Left kidney (tissue), 2 donors: ENCODE data around the gene GPR21. TPM values are rescaled to one million over a fixed set of nuclear protein-coding genes. Genes with fewer than 3 reads are reported as not detected.

ENCODE experiments used
- DNase-seq: peaks from one replicate; pipeline ENCODE4 v3.0.0-alpha.2; 2013
- polyA plus RNA-seq: library from polyadenylated mRNA; unstranded; fragments of 120-200 nt; gene quantifications from one replicate; pipeline ENCODE4 v1.2.1, GENCODE V29; 2013; ENCODE audit not compliant: insufficient read length

Gene GPR21
- polyA plus RNA-seq, 1 donor = 0.62 TPM

DNA sequence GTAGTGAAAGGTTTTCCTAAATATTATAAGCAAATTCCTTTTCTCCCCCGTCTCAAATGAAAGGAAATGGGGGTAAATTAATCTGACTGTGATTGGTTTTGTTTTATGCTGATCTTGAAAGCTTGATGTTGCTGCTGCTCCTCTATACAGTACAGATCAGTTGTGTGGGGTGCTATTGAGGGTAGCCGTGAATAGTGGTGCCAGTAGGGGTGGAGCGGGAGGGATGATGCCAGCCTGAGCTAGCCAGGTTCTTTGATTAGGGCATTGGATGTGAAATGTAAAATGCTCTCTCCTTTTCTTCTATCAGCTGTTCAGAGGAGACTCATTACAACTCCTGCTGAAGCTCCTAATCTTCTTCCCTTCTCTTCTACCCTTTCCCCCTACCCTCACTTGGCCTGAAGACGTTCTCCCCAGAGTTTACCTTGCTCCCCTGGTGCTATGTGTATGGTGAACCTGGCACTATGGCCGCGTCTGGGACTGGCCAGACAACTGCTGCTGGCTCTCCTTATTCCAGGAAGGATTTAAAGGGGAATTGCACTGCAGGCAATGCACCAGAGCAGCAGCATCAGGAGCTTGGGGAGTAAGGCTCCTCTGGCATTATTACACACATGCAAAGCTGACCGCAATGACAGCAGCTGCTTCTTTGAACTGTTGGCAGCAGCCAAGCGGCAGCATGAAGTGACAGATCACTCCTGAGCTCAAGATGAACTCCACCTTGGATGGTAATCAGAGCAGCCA lies 566 bp downstream of the GPR21 start:
- no peak for DNase-seq

DNA sequence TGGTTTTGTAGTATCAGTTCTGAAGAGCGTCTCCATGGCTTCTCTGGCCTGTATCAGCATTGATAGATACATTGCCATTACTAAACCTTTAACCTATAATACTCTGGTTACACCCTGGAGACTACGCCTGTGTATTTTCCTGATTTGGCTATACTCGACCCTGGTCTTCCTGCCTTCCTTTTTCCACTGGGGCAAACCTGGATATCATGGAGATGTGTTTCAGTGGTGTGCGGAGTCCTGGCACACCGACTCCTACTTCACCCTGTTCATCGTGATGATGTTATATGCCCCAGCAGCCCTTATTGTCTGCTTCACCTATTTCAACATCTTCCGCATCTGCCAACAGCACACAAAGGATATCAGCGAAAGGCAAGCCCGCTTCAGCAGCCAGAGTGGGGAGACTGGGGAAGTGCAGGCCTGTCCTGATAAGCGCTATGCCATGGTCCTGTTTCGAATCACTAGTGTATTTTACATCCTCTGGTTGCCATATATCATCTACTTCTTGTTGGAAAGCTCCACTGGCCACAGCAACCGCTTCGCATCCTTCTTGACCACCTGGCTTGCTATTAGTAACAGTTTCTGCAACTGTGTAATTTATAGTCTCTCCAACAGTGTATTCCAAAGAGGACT lies 1.5 kb downstream of the GPR21 start:
- no peak for DNase-seq

DNA sequence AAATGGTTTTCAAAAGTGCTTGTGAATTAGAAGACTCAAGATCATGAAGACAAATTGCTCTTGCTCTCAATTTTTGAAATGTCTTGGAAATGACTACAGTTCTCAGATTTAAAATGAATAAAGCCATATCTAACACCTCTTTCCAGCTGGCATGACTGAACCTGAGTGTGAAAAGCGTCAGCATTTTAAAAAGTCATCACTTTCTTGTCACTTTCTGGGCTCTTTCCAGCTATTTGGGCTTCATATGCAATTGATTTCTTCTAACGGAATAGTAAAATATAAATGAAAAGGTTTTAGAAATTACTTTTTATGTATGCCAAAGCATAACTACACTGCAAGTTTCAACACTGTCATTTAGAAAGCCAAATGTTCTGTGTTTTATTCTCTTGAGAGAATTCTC lies 2.3 kb downstream of the GPR21 start:
- DNase-seq = no peak

- DNase-seq = no peak
These were observed 3.6 kb downstream of the GPR21 start for GRCh38 chr9:123036893-123037545.

DNA sequence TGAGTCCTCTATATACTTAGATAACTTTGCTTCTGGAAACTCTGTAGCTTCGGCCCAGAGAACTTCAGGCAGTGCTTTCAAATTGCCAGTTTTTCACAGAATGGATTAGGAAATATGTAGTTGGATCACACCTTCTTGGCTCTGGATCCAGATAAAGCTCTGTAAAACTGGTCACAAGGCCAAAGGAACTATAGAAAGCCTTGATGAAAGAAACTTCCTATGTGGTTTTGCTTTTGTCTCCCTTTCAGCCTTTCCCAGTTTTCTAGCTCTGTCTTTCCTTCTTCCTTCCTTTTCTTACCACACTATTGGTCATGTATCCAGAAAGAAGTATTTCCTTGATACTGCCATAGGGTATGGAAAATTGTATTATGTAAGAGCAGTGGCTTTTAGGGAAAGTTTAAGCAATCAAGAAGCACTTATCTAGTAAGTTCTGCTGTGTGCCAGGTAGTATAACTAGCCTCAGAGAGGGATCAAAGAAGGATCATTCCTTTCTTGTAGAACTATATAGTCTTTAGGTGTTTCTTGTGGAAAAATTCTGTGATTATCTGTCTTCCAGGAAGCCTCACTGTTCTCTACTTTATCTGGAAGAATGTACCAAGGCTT lies 6.3 kb downstream of the GPR21 start:
- DNase-seq = no peak

- DNase-seq = no peak
These were observed 7.3 kb downstream of the GPR21 start for GRCh38 chr9:123040801-123041200.

DNA sequence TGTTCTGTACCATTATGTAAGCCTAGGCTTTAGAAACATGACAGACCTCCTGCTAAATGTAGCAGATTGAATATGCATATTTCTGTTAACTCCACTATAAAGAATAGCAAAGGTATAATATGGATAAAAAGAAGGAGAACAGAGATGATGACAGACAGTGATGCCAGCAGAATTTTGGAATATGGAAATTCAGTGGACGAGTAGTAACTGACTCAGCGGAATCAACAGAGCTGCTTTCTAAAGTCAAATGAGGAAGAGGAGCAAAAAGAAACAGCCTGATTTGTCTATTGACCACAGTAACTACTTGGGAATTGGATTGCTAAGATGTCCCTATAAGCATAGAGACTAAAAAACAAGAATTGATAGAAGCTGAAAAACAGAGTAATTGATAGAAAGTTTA lies 8.0 kb downstream of the GPR21 start:
- no peak for DNase-seq

DNA sequence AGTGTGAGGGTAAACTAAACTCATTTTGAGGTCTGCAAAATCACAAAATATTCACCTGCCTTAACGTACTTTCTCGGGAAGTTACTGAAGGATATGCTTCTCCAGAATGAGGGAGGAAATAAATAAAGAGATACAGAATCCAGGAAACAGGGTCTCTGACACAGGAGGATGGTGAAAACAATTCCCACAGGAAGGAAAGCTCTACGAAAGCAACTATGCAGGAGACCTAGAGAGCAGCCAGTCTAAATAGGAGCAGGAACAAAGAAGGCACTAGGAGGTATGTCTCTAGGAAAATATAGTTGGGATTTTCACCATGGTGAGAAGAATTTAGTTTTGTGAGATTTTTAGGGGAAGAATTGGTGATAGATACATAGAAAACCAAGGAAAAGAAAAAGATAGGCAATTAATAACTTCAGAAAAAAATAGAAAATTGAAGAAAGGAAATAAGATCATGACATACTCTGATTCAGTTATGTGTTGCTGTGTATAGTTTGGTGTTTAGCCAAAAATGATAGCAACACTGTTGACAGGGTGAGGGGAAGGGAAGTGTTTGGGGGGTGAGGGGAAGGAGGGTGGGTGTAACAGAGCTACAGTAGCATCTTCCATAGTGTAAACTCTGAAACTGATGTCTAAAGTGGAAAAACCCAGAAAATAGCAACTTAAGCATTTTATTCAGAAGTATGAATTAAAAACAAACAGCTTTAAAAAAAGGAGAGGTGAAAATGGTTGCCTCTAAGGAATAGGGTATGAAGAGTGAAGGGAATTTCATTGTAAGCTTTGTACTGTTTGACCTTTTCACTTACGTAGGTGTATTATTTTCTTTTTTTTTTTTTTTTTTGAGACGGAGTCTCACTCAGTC lies 9.8 kb downstream of the GPR21 start:
- no peak for DNase-seq

- DNase-seq = no peak
These were observed 11.1 kb downstream of the GPR21 start for GRCh38 chr9:123044586-123044985.

DNA sequence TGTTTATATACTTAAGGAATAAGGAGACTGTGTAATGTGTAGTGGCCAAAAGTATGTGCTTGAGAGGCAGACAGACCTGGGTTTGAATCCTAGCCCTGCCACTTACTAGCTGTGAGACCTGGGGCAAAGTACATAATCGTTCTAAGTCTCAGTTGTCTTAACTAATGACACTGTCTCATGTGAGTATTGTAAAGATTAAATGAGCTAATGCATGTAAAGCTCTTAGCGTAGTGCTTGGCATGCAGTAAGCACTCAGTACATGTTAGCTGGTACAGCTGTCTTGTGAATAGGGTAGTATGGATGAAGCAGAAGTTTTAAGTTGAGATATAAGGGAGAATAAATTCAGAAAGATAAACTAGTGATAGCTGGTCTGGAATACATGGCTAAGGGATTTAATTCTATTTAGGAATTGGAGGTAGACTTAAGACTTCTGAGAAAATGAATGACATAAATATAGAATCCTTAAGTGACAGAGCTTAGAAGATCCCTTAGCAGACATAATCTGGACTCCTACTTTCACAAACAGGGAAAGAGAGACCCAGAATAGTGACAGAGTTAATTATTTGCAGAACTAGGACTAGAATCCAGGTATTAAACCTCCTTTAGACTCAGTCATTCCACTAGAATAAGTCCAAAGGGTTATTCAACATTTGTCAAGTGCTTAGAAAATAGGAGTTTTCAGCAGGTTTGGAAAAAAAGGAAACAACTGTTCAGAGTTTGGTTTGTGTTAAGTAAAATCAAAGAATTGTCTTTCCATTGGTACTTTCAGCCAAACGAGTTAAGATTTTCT lies 13.1 kb downstream of the GPR21 start:
- DNase-seq = no peak

DNA sequence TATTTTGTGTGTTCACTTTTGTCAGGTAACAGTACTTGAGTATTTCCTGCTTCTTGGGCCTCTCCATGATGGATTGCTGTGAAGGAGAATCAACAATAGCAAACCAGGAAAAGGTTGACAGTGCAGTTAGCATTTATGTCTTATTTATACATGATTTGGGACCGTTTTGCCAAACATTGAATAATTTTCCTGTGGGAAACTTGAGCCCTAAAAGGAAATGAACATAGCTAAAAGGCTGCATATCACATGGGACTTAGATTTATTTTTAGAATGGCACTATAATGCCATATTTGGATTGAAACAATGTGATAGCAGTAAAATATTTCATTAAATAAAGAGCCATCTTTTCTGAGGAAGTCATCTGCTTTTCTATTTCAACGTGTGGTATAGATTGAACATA lies 15.3 kb downstream of the GPR21 start:
- no peak for DNase-seq

GRCh38 chr9:123049589-123050222 lies 16.2 kb downstream of the GPR21 start:
- DNase-seq = no peak

- no peak for DNase-seq
These were observed 19.6 kb downstream of the GPR21 start for GRCh38 chr9:123053046-123053445.

GRCh38 chr9:123053711-123054110 lies 20.2 kb downstream of the GPR21 start:
- no peak for DNase-seq

DNA sequence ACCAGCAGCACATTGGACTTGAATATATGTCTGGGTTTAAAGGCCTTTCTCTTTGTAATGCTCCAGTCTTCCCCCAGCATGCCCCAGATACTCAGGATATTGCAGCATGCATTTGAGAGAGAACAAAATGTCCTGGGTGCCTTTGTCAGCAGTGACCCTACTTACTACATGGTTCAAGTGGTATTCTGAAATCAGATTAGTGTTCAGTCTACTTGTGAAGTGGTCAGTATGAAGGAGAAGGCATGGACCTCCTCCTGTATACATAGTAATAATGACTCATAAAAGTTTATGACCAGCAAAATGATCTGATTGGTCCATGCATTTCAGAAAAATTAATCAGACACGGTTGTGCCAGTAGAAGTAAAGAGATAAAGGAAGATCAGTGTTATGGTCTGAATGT lies 25.4 kb downstream of the GPR21 start:
- DNase-seq = no peak

DNA sequence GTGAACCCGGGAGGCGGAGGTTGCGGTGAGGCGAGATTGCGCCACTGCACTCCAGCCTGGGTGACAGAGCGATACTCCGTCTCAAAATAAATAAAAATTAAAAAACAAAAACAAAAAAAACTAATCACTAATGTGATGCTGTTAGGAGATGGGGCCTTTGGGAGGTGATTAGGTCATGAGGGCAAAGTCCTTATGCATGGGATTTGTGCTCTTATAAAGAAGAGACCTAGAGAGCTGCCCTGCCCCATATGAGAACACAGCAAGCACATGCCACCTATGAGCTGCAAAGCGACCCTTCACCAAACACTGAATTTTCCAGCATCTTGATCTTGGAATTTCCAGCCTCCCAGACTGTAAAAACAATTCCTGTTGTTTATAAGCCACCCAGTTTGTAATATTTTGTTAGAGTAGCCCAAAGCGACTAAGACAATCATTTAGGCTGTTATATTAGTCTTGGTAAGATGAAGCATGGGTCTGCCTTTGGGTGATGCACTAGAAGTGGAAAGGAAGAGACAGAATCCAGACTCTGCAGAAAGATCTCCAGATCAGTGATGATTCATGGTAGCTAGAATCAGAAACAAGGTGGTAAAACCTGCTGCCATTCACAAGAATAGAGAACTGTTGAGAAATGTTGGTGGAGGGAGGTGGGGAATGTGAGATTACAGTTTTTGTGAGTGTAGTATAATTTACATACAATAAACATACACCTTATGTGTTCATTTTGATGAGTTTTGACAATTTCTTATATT lies 26.2 kb downstream of the GPR21 start:
- no peak for DNase-seq

- DNase-seq = no peak
These were observed 27.7 kb downstream of the GPR21 start for GRCh38 chr9:123061216-123061615.

- DNase-seq = no peak
These were observed 29.1 kb downstream of the GPR21 start for GRCh38 chr9:123062351-123063176.

GRCh38 chr9:123063177-123063598 lies 29.7 kb downstream of the GPR21 start:
- no peak for DNase-seq
